Osteocyte (in vitro differentiated cells): ENCODE data around the gene CDHR4. TPM values are rescaled to one million over a fixed set of nuclear protein-coding genes. Genes with fewer than 3 reads are reported as not detected.
"Not testable (repeated sequence)": the region's sequence is repeated elsewhere in the genome, so short reads cannot be mapped to it uniquely, and the experiment has no call there.

Source experiments
- DNase-seq: peaks from one replicate; pipeline ENCODE4 v3.0.0; 2021; ENCODE audit warnings: mixed read lengths; ENCODE audit not compliant: unreplicated experiment; ENCODE audit errors: extremely low spot score
- H3K27ac Mint-ChIP-seq: one replicate; pipeline ENCODE4 v1.8.0; 2021; ENCODE audit warnings: mild to moderate bottlenecking, mixed read lengths; ENCODE audit not compliant: unreplicated experiment
- H3K27me3 Mint-ChIP-seq: one replicate; pipeline ENCODE4 v1.8.0; 2021; ENCODE audit warnings: mixed read lengths; ENCODE audit not compliant: unreplicated experiment
- H3K36me3 Mint-ChIP-seq: one replicate; pipeline ENCODE4 v1.8.0; 2021; ENCODE audit warnings: mixed read lengths; ENCODE audit not compliant: unreplicated experiment
- H3K4me1 Mint-ChIP-seq: one replicate; pipeline ENCODE4 v1.8.0; 2021; ENCODE audit warnings: mixed read lengths; ENCODE audit not compliant: unreplicated experiment
- H3K4me3 Mint-ChIP-seq: one replicate; pipeline ENCODE4 v1.8.0; 2021; ENCODE audit warnings: mild to moderate bottlenecking, moderate library complexity, mixed read lengths; ENCODE audit not compliant: unreplicated experiment
- H3K9me3 Mint-ChIP-seq: one replicate; pipeline ENCODE4 v1.8.0; 2021; ENCODE audit warnings: mixed read lengths; ENCODE audit not compliant: unreplicated experiment
- total RNA-seq: library from RNA; stranded (reverse); gene quantifications from 2 replicates; pipeline ENCODE4 v1.2.1, GENCODE V29; 2021
- TF ChIP-seq, protein P1 (sequence below): fragments of 200-600 bp; sonication (generic); IDR thresholded peaks from 2 replicates; pipeline ENCODE4 v1.5.0; 2021; ENCODE audit warnings: antibody characterized with exemption, mild to moderate bottlenecking, moderate library complexity

The CDHR4 gene
- total RNA-seq, 1 donor from 2014 or later, result not detected

DNA sequence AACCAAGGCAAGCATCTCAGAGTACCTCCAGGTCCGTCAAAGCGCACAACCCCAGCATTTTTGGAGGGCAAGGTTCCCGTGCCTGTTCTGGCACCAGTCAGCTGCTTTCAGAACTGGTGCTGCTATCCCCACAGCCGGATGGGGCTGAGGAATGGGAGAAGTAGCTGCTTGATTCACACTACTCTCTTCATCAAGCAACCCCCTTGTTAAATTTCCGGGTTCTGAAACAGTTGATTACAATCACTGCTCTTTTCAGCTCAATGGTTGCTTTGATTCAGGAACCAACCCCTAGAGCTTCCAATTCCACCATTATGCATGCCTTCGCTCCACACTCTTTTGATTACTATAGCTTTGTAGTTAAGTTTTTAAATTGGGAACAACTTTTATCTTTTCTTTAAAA lies 26.3 kb upstream of the CDHR4 start:
- H3K36me3 Mint-ChIP-seq, result peaks cover 3% of the 10 kb centered on the region
- H3K4me1 Mint-ChIP-seq, result no peaks in the 10 kb centered on the region
- no peak for DNase-seq
- no peak overlapping the region for H3K4me3 Mint-ChIP-seq
- H3K27ac Mint-ChIP-seq, result no peak overlapping the region
- H3K27me3 Mint-ChIP-seq, result no peaks in the 10 kb centered on the region
- no peaks in the 10 kb centered on the region for H3K9me3 Mint-ChIP-seq
- TF ChIP-seq, protein P1, sequence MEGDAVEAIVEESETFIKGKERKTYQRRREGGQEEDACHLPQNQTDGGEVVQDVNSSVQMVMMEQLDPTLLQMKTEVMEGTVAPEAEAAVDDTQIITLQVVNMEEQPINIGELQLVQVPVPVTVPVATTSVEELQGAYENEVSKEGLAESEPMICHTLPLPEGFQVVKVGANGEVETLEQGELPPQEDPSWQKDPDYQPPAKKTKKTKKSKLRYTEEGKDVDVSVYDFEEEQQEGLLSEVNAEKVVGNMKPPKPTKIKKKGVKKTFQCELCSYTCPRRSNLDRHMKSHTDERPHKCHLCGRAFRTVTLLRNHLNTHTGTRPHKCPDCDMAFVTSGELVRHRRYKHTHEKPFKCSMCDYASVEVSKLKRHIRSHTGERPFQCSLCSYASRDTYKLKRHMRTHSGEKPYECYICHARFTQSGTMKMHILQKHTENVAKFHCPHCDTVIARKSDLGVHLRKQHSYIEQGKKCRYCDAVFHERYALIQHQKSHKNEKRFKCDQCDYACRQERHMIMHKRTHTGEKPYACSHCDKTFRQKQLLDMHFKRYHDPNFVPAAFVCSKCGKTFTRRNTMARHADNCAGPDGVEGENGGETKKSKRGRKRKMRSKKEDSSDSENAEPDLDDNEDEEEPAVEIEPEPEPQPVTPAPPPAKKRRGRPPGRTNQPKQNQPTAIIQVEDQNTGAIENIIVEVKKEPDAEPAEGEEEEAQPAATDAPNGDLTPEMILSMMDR, result no peak

- H3K27me3 Mint-ChIP-seq, H3K9me3 Mint-ChIP-seq, DNase-seq, H3K27ac Mint-ChIP-seq, H3K36me3 Mint-ChIP-seq, H3K4me3 Mint-ChIP-seq, H3K4me1 Mint-ChIP-seq: not testable (repeated sequence)
These were observed 23.5 kb upstream of the CDHR4 start for GRCh38 chr3:49823131-49823530.

DNA sequence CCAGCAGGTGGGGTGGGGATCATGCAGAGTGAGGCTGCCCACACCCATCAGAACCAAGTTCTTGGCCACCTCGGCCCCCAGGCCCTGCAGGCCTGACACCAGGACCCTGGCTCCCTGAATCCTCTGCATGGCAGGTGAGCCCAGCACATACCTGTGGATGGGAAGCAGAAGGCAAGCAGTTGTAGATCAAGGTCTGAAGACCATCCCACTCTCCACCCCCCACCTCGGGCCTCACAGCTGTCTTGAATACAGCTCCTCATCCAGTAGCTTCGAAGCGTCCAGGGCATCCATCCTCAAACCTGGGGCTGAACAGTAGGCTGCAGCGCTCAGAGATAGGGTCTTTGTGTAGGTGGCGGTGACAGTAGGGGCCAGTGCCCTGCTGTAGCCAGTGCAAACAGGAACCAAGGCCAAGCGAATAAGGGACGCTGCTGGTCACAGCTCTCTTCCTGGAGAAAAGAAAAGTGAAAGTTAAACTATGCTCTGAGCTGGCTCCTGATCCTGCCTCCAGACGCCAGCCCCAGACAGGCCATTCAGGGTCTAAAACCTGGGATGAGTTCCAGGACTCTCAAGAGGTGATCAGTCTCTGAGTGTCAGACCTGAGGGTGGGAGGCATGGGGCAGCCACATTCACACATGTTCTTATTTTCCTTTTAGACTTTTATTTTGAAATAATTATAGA lies 14.0 kb upstream of the CDHR4 start, which contains the start of gene UBA7:
TSS of gene UBA7 (minus strand) at position 457 of the 678 bp plus-strand sequence. CDS start at position 291, 166 bp downstream.
- TF ChIP-seq, protein P1, result no peak
- Mint-ChIP-seq H3K27me3 (no peaks in the 10 kb centered on the region), H3K36me3 (peaks cover 4% of the 10 kb centered on the region), H3K4me1 (peaks cover 16% of the 10 kb centered on the region), H3K4me3 (peak within 1 kb of the TSS; percentile 75), H3K9me3 (no peaks in the 10 kb centered on the region), H3K27ac (peak within 1 kb of the TSS; percentile 93)
- DNase-seq, result no peak

- H3K27ac Mint-ChIP-seq, result peak overlapping the region; percentile 93
- peaks cover 4% of the 10 kb centered on the region for H3K36me3 Mint-ChIP-seq
- peak overlapping the region; percentile 75 for H3K4me3 Mint-ChIP-seq
- H3K4me1 Mint-ChIP-seq, result peaks cover 18% of the 10 kb centered on the region
- TF ChIP-seq, protein P1, result no peak
- H3K27me3 Mint-ChIP-seq, result no peaks in the 10 kb centered on the region
- no peak for DNase-seq
- no peaks in the 10 kb centered on the region for H3K9me3 Mint-ChIP-seq
These were observed 13.3 kb upstream of the CDHR4 start for GRCh38 chr3:49812916-49813496.

DNA sequence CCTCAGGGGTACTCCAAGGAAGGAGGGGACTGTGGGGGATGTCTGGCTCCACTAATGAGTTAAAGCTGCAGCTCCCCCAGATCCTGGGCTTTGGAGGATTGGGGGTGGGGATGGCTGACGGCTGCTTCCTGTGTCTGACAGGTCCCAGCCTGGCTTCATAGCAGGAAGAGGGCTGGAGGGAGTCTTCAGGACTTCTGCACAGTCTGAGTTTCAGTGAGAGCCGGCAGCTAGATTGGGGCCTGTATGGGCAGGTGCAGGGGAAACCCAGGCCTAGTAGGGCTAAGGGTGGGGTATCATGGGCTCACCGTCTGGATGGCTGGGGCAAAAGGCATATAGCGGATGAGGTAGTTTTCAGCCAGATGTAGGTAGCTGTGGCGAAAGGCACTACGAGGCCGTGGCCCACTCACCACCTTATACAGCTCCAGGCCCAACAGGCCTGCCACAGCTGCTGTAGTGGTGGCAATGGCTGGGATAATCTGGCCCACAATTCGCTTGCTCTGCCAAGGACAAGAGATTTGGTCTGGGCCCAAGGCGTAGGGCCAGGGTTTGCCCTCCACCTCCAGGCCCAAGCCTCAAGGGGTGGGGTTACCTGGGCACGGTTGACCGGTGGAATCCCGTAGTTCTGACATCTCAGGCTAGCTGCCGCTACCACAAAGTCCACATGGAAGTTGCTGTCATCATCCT lies 7.9 kb upstream of the CDHR4 start:
- Mint-ChIP-seq H3K36me3 (peaks cover 4% of the 10 kb centered on the region), H3K4me1 (peaks cover 42% of the 10 kb centered on the region), H3K27me3 (no peaks in the 10 kb centered on the region), H3K4me3 (no peak overlapping the region), H3K27ac (peak overlapping the region; percentile 67), H3K9me3 (no peaks in the 10 kb centered on the region)
- no peak for DNase-seq
- TF ChIP-seq, protein P1, result no peak
